Activated CD4-positive, alpha-beta T cell treated with anti-CD3 and anti-CD28 coated beads for 24 hours (primary cell): ENCODE measurements around the gene SENP3.
A peak's percentile ranks its signal among the peaks of the same experiment; 100 is the strongest.
"Not testable (repeated sequence)": the region's sequence is repeated elsewhere in the genome, so short reads cannot be mapped to it uniquely, and the experiment has no call there.

Source experiments
- DNase-seq, 2 donors: peaks; one replicate each; pipeline ENCODE4 v3.0.0-alpha.2; 2020; ENCODE audit warnings: low read depth in 2 of 2

SENP3 gene

DNA sequence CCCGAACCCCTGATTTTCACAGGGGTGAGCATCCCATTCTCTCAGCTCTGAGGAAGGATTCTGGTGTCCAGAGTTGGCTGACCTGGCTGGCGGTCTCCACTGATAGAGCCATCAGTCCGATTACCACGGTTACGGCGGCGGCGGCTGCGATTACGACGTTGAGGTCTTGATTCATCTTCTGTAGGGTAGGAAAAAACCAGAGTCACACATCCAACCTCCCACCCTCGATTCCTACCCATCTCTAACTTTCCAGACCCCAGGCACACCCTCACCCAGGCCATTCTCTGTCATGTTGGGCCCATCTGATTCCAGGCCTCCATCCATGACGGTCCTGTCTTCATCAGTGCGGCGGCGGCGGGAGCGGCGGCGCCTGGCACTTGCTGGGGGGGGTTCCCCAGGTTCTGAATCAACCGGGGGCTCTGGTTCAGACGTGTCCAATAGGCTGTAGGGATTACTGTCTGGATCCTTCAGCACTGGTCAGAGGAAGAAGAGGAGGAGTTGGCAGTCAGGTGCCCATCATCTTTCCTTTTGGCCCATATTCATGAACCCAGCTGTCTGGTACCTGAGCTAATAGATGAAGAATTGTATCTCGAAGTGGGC, 30.8 kb downstream of the SENP3 start:
- no peak for DNase-seq

DNA sequence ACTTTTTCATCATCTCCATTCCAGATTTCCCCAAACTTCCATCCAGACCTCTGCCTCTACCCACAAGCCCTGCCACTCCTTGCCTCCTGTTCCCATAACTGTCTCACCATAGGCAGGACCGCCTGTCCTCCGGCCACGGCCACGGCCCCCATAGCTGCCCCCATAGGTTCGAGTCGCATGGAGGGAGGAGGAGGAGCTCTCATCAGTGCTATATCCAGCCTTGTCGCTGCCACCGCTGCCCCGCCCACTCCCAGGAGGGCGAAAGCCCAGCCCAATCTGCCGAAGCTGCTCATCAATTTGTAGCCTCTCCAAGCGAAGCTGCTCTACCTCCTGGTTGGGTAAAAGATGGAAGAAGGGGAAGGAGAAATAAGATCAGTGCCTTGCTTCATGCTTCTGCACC, 31.6 kb downstream of the SENP3 start:
- DNase-seq, result no peak

DNA sequence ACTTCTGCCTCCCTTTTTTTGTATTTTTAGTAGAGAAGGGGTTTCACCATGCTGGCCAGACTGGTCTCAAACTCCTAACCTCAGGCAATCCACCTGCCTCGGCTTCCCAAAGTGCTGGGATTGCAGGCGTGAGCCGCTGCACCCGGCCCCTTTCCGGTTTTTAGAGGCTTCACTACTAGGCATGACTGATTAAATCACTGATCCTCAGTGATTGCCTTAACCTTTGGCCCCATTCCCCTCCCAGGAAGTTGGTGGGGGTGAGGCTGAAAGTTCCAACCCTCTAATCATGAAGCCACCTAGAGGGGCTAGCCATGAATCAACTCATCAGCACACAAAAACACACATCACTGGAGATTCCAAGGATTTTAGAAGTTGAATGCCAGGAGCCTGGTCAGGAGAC, 35.8 kb downstream of the SENP3 start:
- DNase-seq, result not testable (repeated sequence)

DNA sequence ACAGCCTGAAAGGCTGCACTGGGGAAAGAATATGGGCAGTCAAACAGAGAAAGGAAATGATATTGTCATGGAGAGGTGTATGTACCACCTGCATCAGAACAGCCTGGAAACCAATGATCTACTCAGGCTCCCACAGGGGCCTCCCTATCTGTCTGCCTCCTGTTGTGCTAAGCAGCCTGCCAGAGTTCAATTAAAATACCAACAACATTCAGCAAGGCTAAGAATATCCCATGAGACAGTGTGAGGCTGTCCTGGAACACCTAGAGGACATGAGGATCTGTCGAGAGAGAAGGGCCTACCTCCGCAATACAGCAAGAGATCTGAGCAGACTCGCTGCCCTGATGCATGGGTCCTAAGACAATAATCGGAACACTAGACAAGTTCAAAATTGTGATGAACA, 44.6 kb downstream of the SENP3 start:
- no peak for DNase-seq

DNA sequence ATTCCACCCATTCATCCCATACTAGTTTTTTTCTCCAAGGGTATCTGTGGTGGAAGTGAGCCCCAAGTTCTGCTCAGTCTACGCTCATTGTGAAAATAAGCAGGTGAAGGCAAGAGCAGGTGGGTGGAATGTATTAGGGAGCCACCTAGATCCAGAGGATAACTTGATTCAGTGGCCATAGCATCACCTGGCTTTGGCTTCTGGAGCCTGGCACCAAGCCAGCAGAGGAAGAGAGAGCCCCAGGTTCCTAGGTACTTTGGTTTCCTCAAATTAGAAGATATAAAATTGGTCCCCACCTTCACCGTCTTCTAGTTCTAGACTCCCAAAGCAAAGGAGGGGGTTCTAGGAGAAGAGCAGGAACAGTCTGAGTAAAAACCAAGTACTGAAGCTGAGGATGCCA, 48.9 kb downstream of the SENP3 start:
- DNase-seq, result no peak

DNA sequence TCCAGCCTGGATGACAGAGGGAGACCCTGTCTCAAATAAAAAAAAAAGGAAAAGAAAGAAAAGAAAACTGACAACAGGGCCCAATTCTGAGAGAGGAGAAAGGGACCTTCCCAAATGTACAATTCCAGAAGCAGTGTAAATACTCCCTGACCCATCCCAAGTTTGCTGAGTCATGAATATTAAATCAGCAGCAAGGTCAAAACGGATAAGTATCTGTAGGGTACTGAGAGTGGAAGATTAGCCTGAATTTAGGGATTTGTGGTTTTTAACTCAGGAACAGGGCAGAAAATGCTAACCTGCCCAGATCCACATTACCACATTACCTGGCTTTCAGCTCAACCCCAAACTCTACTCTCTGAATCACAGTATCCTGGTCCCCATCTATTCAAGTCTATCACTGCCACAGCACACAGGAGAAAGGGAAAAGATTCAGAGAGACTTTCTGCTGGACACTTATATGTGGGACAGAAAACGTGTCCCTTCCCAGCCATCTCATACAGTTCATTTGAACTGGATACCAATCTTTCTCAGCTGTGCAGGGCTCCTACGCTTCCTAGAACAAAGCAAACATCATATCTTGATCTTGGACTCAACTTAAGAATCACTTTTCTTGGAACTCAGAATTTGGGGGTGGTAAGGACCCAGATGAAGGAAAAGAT, 50.0 kb downstream of the SENP3 start:
- no peak for DNase-seq

DNA sequence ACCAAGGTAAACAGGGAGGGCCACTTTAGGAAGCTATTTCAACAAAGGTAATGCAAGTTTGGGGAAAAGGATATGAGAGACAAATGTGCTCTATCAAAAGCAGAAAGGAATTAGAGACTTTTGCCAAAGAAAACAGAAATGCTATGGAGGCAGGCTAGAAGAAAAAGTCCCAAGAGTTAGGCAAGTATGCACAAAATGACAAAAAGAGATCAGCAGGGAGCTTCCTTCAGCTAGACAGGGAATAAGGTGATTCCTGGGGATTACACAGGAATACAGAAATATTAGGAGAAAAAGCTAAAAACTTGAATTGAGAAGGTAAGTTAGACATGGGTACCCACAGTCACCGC, 50.5 kb downstream of the SENP3 start:
- DNase-seq, result no peak

DNA sequence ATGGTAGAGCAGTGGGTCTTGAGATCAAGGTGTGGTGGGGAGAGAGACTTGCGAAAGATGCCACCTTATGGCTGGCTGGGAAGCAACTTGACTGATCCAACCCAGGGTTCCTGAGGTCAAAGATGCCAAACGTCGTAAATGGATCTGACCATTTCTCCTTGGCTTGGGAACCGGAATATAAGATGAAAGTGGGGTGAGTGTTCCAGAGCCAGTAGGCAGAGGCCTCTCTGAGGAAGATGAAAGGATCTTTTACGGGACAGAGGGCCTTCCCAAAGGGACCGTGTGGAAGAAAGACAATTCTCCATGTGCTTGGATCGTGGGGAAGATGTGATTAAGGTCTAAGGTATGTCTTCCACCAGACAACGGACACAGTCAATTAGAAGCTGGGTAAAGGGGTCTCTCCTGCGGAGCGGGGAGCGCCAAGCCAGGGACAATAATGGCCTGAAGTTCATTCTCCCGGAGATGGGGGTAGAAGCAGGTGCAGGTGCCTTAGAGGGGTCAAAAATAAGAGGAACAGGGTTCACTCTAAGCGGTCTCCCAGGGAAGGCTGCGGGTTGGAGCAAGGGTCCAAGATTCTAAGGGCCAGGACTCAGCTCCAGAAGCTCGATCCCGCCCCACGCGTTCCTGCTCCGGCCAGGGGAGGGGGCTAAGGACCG, 52.2 kb downstream of the SENP3 start:
- DNase-seq, result no peak

DNA sequence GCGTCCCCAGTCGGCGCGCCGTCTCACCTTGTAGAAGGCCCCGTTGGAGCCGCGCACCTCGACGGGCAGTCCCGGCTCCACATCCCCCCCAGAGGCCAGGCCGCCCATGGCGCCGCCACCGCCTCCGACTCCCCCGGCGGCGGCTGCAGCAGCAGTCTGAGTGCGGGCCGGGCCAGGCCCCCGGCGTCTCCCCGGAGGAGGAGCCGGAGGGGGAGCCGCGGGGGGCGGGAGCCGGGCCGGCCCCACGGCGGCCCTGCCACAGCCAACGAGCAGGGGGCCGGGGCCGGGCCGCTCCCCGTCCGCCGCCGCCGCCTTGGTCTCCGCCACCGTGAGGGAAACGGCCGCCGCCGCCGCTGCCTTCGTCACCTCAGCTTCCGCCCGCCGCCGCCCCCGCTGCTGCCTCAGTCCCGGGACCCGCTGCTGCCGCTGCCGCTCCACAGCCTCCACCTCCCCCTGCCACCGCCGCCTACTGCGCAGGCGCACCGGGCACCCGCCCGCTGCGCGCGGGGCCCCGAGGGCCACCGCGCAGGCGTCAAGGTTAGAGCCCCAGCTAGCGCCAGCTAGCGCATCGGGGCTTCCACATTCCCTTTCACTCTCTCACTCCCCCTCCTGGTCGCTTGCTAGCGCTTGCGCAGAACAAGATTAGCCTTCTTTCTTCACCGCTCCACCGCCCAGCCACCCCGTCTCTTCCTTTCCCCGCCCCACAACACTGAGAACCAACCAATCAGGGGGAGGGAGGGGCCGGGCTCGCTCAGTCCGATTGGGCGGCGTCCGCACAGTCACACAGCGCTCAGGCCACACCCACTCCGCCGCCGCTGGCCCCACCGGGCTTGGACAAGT, 52.9 kb downstream of the SENP3 start, which contains the start of gene FXR2:
TSS of gene FXR2 (minus strand) at position 473 of the 840 bp plus-strand sequence. CDS start at position 108, 365 bp downstream.
- DNase-seq, result peak; percentile 99

DNA sequence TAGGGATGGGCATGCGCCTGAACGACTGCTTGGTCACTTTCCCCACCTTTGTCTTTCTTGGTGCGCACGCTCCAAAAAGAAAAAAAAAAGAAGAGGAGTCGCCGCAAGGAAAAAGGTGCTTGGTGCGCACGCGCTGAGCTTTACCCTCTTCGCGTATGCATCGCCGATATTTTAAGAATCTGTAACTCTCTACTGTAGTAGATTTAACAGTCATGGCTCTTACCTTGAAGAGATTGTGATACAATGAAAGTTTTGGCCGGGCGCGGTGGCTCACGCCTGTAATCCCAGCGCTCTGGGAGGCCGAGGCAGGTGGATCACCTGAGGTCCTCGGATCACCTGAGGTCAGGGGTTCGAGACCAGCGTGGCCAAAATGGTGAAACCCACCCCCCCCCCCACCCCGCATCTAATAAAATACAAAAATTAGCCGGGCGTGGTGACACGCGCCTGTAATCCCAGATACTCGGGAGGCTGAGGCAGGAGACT, 53.6 kb downstream of the SENP3 start:
- DNase-seq, result no peak

DNA sequence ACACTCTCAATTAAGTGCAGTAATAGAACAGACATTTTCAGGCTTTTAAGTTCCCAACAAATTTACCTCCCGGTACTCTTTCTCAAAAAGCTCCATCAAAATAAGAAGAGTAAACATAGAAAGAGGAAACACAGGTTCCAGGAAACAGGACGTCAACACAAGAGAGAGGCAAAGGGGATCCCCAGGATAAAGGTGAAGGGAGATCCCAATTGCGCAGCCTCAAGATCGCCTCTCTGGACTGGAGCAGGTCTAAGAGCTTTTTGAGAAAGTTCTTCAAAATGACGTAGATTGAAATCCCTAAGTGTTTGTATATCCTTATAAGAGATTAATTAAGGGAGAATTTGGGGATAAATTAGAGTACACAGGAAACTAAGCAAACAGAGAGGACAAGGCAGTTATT, 56.9 kb downstream of the SENP3 start:
- no peak for DNase-seq

DNA sequence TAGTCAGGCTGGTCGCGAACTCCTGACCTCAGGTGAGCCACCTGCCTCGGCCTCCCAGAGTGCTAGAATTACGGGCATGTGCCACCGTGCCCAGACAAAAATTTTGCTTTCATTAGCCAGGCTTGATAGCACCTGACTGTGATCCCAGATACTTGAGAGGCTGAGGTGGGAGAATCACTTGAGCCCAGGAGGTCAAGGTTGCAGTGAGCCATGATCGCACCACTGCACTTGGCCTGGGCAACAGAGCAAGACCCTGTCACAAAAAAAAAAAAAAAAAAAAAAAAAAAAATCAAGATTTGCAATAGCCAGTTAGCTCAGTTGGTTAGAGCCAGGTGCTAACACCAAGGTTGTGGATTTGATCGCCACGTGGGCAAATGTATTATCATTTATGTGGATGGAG, 59.1 kb downstream of the SENP3 start:
- no peak for DNase-seq
